HG03520 (cell line): ENCODE measurements around the gene EMX1.

ENCODE experiments used
- ATAC-seq: cut with Tn5 transposase; IDR thresholded peaks from one replicate; pipeline ENCODE4 v1.9.1; 2021; ENCODE audit warnings: mild to moderate bottlenecking, moderate library complexity; ENCODE audit not compliant: unreplicated experiment

The EMX1 gene

GRCh38 chr2:72942293-72942692, 25.0 kb downstream of the EMX1 start:
- no peak for ATAC-seq

GRCh38 chr2:72942881-72943418, 25.6 kb downstream of the EMX1 start:
- ATAC-seq: no peak

GRCh38 chr2:72943540-72944395, 26.4 kb downstream of the EMX1 start:
- no peak for ATAC-seq

- no peak for ATAC-seq
Observed at GRCh38 chr2:72944804-72945449, 27.6 kb downstream of the EMX1 start.

GRCh38 chr2:72945450-72946019, 28.2 kb downstream of the EMX1 start:
- ATAC-seq: no peak

GRCh38 chr2:72946466-72946865, 29.1 kb downstream of the EMX1 start:
- no peak for ATAC-seq

GRCh38 chr2:72947952-72948830, 30.9 kb downstream of the EMX1 start:
- no peak for ATAC-seq

GRCh38 chr2:72949045-72949444, 31.7 kb downstream of the EMX1 start:
- no peak for ATAC-seq

GRCh38 chr2:72949642-72950041, 32.3 kb downstream of the EMX1 start:
- no peak for ATAC-seq

GRCh38 chr2:72950558-72951255, 33.4 kb downstream of the EMX1 start:
- ATAC-seq: no peak

- ATAC-seq: no peak
Observed at GRCh38 chr2:72951303-72952095, 34.2 kb downstream of the EMX1 start.

GRCh38 chr2:72952110-72952823, 34.9 kb downstream of the EMX1 start:
- no peak for ATAC-seq

GRCh38 chr2:72952961-72953360, 35.6 kb downstream of the EMX1 start:
- ATAC-seq: no peak

- no peak for ATAC-seq
Observed at GRCh38 chr2:72953528-72953927, 36.2 kb downstream of the EMX1 start.

GRCh38 chr2:72953976-72954375, 36.7 kb downstream of the EMX1 start:
- ATAC-seq: no peak

GRCh38 chr2:72954376-72955227, 37.3 kb downstream of the EMX1 start:
- no peak for ATAC-seq

- no peak for ATAC-seq
Observed at GRCh38 chr2:72955228-72956049, 38.1 kb downstream of the EMX1 start.
